Measurements from ENCODE around the gene JMJD8.

JMJD8 gene

DNA sequence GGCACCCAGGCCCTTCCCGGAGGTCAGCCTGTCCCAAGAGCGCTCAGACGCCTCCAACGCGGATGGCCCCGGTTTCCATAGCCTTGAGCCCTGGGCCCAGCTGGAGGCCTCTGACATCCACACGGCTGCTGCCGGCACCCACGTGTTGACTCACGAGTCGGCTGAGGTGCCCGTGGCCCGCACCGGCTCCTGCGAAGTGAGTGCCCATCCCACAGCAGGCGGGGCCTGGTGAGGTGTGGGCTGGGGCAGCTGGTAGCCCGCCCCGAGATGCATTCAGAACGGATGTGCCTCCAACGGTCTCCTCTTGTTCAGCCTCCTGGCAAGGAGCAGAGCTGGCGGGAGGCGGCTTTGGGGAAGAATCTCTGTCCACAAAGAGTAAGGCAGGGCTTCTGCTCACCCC lies 32.3 kb downstream of the JMJD8 start:
- H3K79me1 ChIP-seq (ENCODE audit: low read length), result no peaks in the 10 kb centered on the region
- no peaks in the 10 kb centered on the region for H3K27me3 ChIP-seq (ENCODE audit: insufficient read depth, low read length, poor library complexity)
- no peak overlapping the region for H3K4me3 ChIP-seq (ENCODE audit: low read length)
- no peak overlapping the region for H2BK5ac ChIP-seq (ENCODE audit: low read length)
- no peak for DNase-seq
- H3K4me2 ChIP-seq (ENCODE audit: low read length), result no peak overlapping the region
- H4K5ac ChIP-seq (ENCODE audit: low read length), result no peak overlapping the region
- no CpG with 5 or more reads among the region's 22 CpGs for WGBS (ENCODE audit: extremely low coverage, insufficient coverage, low lambda C conversion rate)
- H4K8ac ChIP-seq (ENCODE audit: low read depth, low read length), result no peak overlapping the region
- H3K18ac ChIP-seq (ENCODE audit: low read length), result no peak overlapping the region
- H3K4ac ChIP-seq (ENCODE audit: low read depth, low read length), result no peak overlapping the region
- no peak overlapping the region for H3K27ac ChIP-seq (ENCODE audit: low read depth, low read length)
- no peak overlapping the region for H3K56ac ChIP-seq (ENCODE audit: low read length)
- H2BK120ac ChIP-seq (ENCODE audit: low read depth, low read length), result no peak overlapping the region
- H2AK5ac ChIP-seq (ENCODE audit: low read length), result no peak overlapping the region
- no peaks in the 10 kb centered on the region for H3K4me1 ChIP-seq (ENCODE audit: control insufficient read depth, low read depth, low read length)
- no peak overlapping the region for H2BK15ac ChIP-seq (replicated peaks; ENCODE audit: low read depth)
- H3K9ac ChIP-seq (ENCODE audit: low read length), result no peak overlapping the region
- no peaks in the 10 kb centered on the region for H3K79me2 ChIP-seq (ENCODE audit: control insufficient read depth, insufficient read depth, low read length)
- no peak overlapping the region for H3K23ac ChIP-seq (ENCODE audit: low read length)
- H3K36me3 ChIP-seq (ENCODE audit: control insufficient read depth, insufficient read depth, low read length), result no peaks in the 10 kb centered on the region

DNA sequence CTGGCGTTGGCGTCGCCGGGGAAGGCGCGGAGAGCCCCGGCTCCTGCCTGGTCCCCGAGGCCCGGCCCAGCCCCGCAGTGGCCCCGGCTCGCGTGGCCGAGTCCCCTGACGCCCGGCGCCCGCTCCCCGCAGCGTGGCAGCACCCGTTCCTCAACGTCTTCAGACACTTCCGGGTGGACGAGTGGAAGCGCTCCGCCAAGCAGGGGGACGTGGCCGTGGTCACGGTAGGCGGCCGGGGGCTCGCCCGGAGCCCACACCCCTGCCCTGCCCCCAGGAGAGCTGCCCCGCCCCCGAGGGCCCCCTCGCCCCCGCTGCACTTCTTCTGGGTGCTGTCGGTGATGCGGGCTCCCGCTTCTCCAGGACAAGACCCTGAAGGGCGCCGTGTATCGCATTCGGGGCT lies 34.5 kb downstream of the JMJD8 start:
- Histone ChIP-seq H3K9ac (ENCODE audit: low read length) (peak overlapping the region; percentile 80), H2AK5ac (ENCODE audit: low read length) (no peak overlapping the region), H3K4me3 (ENCODE audit: low read length) (peak overlapping the region; percentile 43), H4K5ac (ENCODE audit: low read length) (no peak overlapping the region), H3K18ac (ENCODE audit: low read length) (peak overlapping the region; percentile 8), H2BK120ac (ENCODE audit: low read depth, low read length) (no peak overlapping the region), H3K79me1 (ENCODE audit: low read length) (no peaks in the 10 kb centered on the region), H3K4ac (ENCODE audit: low read depth, low read length) (peak overlapping the region; percentile 11), H4K8ac (ENCODE audit: low read depth, low read length) (peak overlapping the region; percentile 16), H2BK15ac (replicated peaks; ENCODE audit: low read depth) (no peak overlapping the region), H3K79me2 (ENCODE audit: control insufficient read depth, insufficient read depth, low read length) (no peaks in the 10 kb centered on the region), H3K27ac (ENCODE audit: low read depth, low read length) (no peak overlapping the region), H3K56ac (ENCODE audit: low read length) (peak overlapping the region; percentile 83), H3K36me3 (ENCODE audit: control insufficient read depth, insufficient read depth, low read length) (no peaks in the 10 kb centered on the region), H3K4me2 (ENCODE audit: low read length) (peak overlapping the region; percentile 67), H3K23ac (ENCODE audit: low read length) (no peak overlapping the region), H3K4me1 (ENCODE audit: control insufficient read depth, low read depth, low read length) (no peaks in the 10 kb centered on the region), H3K27me3 (ENCODE audit: insufficient read depth, low read length, poor library complexity) (no peaks in the 10 kb centered on the region), H2BK5ac (ENCODE audit: low read length) (no peak overlapping the region)
- DNase-seq, result no peak
- no CpG with 5 or more reads among the region's 44 CpGs for WGBS (ENCODE audit: extremely low coverage, insufficient coverage, low lambda C conversion rate)

DNA sequence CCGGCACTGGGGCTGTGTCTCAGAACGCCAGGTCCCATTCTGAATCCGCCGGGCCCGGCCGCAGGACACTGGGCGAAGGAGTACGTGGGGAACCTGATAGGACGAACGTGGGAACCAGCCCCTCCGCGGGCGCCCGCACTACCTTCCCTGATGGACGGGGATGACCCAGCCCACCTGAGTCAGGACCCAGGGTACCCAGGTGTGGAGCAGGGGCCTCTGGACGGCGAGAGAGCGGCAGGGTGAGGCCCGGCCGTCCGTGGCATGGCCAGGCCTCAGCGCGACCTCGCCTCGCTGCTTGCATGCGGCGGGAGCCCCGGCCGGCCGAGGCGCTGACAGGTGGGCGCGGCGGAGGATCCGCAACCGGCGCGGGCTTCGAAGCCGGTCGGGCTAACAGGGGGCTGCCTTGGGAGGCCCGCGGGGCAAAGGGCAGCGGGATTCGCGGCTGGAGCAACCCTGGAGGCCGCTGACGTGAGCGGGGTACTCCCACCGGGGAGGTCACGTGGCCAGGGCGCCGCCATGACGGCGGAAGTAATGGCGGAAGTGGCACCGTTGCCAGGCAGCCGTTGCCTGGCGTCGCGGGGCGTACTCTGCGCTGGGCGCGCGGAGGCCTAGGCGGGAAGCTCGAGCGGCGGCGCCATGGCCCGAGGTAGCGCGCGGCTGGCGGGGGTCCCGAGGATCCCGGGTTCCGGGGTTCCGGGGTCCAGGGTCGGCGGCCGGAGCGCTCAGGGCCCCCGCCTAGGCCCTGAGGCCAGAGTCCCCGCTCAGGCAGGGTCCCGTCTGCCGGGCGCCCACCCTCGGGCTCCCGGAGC lies 35.1 kb downstream of the JMJD8 start, which contains the start of gene WDR90:
WDR90 (plus strand) TSS at position 585 of the 809 bp plus-strand sequence; CDS start at position 637, 52 bp downstream.
- Histone ChIP-seq H4K8ac (ENCODE audit: low read depth, low read length) (peak within 1 kb of the TSS; percentile 16), H3K4ac (ENCODE audit: low read depth, low read length) (peak within 1 kb of the TSS; percentile 11), H3K23ac (ENCODE audit: low read length) (peak within 1 kb of the TSS; percentile 66), H3K36me3 (ENCODE audit: control insufficient read depth, insufficient read depth, low read length) (no peaks in the 10 kb centered on the region), H3K27ac (ENCODE audit: low read depth, low read length) (peak within 1 kb of the TSS; percentile 39), H3K18ac (ENCODE audit: low read length) (peak within 1 kb of the TSS; percentile 35), H3K79me2 (ENCODE audit: control insufficient read depth, insufficient read depth, low read length) (no peaks in the 10 kb centered on the region), H2BK120ac (ENCODE audit: low read depth, low read length) (no peak within 1 kb of the TSS), H2AK5ac (ENCODE audit: low read length) (peak within 1 kb of the TSS; percentile 43), H2BK15ac (replicated peaks; ENCODE audit: low read depth) (no peak within 1 kb of the TSS), H3K56ac (ENCODE audit: low read length) (peak within 1 kb of the TSS; percentile 93), H3K4me1 (ENCODE audit: control insufficient read depth, low read depth, low read length) (no peaks in the 10 kb centered on the region), H3K27me3 (ENCODE audit: insufficient read depth, low read length, poor library complexity) (no peaks in the 10 kb centered on the region), H3K9ac (ENCODE audit: low read length) (peak within 1 kb of the TSS; percentile 93), H4K5ac (ENCODE audit: low read length) (no peak within 1 kb of the TSS), H3K4me3 (ENCODE audit: low read length) (peak within 1 kb of the TSS; percentile 80), H2BK5ac (ENCODE audit: low read length) (no peak within 1 kb of the TSS), H3K4me2 (ENCODE audit: low read length) (peak within 1 kb of the TSS; percentile 93), H3K79me1 (ENCODE audit: low read length) (no peaks in the 10 kb centered on the region)
- WGBS (ENCODE audit: extremely low coverage, insufficient coverage, low lambda C conversion rate), result no CpG with 5 or more reads among the region's 91 CpGs
- peak; percentile 95 for DNase-seq

DNA sequence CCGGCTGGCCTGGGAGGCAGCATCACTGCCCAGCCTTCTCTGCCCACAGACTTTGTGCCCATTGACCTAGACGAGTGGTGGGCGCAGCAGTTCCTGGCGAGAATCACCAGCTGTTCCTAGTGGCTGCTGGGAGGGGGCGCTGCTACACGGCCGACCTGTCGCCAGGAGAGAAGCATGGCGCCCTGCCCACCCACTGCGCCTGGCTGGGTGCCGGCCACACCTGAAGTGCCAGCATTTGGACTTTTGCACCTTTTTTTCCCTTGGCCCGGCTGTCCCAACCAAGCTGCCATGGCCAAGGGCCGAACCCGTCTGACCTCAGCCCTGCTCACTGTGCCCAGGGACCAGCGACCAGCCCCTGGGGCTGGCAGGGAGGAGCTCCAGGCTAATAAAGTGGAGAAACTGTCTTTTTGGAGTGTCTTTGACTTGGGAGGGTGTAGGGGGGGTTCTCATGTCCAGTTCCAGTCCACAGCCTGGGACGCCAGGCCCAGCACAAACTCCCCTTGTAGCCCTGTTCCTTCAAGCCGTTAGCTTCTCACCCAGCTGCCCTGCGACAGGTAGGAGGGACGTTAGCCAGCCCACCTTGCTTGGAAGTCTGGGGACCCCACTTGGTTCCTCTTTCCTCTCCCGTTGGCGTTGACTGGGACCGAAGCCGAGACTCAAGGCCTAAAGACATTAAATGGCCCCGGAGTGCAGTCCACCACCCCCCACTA lies 35.9 kb downstream of the JMJD8 start:
- Histone ChIP-seq H3K27me3 (ENCODE audit: insufficient read depth, low read length, poor library complexity) (no peaks in the 10 kb centered on the region), H3K9ac (ENCODE audit: low read length) (peak overlapping the region; percentile 93), H3K56ac (ENCODE audit: low read length) (peak overlapping the region; percentile 93), H3K4me1 (ENCODE audit: control insufficient read depth, low read depth, low read length) (no peaks in the 10 kb centered on the region), H3K4me2 (ENCODE audit: low read length) (peak overlapping the region; percentile 93), H3K27ac (ENCODE audit: low read depth, low read length) (no peak overlapping the region), H3K4me3 (ENCODE audit: low read length) (peak overlapping the region; percentile 80), H3K79me2 (ENCODE audit: control insufficient read depth, insufficient read depth, low read length) (no peaks in the 10 kb centered on the region), H2BK15ac (replicated peaks; ENCODE audit: low read depth) (no peak overlapping the region), H3K79me1 (ENCODE audit: low read length) (no peaks in the 10 kb centered on the region), H3K4ac (ENCODE audit: low read depth, low read length) (no peak overlapping the region), H3K18ac (ENCODE audit: low read length) (no peak overlapping the region), H4K5ac (ENCODE audit: low read length) (no peak overlapping the region), H3K23ac (ENCODE audit: low read length) (no peak overlapping the region), H3K36me3 (ENCODE audit: control insufficient read depth, insufficient read depth, low read length) (no peaks in the 10 kb centered on the region), H2BK5ac (ENCODE audit: low read length) (no peak overlapping the region), H2AK5ac (ENCODE audit: low read length) (peak overlapping the region; percentile 43), H4K8ac (ENCODE audit: low read depth, low read length) (no peak overlapping the region), H2BK120ac (ENCODE audit: low read depth, low read length) (no peak overlapping the region)
- no peak for DNase-seq
- WGBS (ENCODE audit: extremely low coverage, insufficient coverage, low lambda C conversion rate), result no CpG with 5 or more reads among the region's 24 CpGs

DNA sequence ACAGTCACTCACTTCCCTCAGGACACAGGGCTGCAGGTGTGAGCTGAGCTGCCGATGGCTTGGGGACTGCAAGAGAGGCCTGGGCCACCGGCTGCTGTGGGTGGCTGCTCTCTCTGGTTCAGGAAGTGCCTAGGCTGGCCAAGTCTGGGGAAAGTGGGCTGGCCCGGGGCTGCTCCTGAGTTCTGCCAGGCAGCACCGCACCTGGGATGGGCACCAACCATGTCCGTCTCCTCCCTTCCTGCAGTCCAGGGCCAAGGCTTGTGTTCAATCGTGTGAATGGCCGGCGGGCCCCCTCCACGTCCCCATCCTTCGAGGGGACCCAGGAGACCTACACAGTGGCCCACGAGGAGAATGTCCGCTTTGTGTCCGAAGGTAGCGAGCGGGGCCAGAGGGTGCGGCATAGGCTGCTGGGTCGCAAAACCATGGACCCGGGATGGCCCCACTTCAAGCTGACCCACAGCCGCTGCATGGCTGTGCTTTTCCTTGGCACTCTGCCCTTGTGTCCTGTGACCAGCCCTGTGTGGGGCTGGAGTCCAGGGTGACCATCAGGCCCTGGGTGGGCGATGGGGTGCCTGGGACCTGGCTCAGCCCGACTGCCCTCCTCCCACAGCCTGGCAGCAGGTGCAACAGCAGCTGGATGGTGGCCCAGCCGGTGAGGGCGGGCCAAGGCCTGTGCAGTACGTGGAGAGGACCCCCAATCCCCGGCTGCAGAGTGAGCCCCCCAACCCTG lies 36.8 kb downstream of the JMJD8 start:
- no peak overlapping the region for H3K56ac ChIP-seq (ENCODE audit: low read length)
- no peak overlapping the region for H3K23ac ChIP-seq (ENCODE audit: low read length)
- H3K9ac ChIP-seq (ENCODE audit: low read length), result no peak overlapping the region
- no peak overlapping the region for H3K4ac ChIP-seq (ENCODE audit: low read depth, low read length)
- no peak overlapping the region for H3K18ac ChIP-seq (ENCODE audit: low read length)
- no peaks in the 10 kb centered on the region for H3K79me1 ChIP-seq (ENCODE audit: low read length)
- no peak overlapping the region for H4K5ac ChIP-seq (ENCODE audit: low read length)
- no peaks in the 10 kb centered on the region for H3K79me2 ChIP-seq (ENCODE audit: control insufficient read depth, insufficient read depth, low read length)
- no peaks in the 10 kb centered on the region for H3K36me3 ChIP-seq (ENCODE audit: control insufficient read depth, insufficient read depth, low read length)
- no peak overlapping the region for H3K27ac ChIP-seq (ENCODE audit: low read depth, low read length)
- no peak overlapping the region for H3K4me2 ChIP-seq (ENCODE audit: low read length)
- no peaks in the 10 kb centered on the region for H3K27me3 ChIP-seq (ENCODE audit: insufficient read depth, low read length, poor library complexity)
- H3K4me1 ChIP-seq (ENCODE audit: control insufficient read depth, low read depth, low read length), result no peaks in the 10 kb centered on the region
- H2AK5ac ChIP-seq (ENCODE audit: low read length), result no peak overlapping the region
- no CpG with 5 or more reads among the region's 25 CpGs for WGBS (ENCODE audit: extremely low coverage, insufficient coverage, low lambda C conversion rate)
- no peak for DNase-seq
- H3K4me3 ChIP-seq (ENCODE audit: low read length), result no peak overlapping the region
- H2BK15ac ChIP-seq (replicated peaks; ENCODE audit: low read depth), result no peak overlapping the region
- no peak overlapping the region for H2BK120ac ChIP-seq (ENCODE audit: low read depth, low read length)
- no peak overlapping the region for H2BK5ac ChIP-seq (ENCODE audit: low read length)
- H4K8ac ChIP-seq (ENCODE audit: low read depth, low read length), result no peak overlapping the region

Measured in mesendoderm (in vitro differentiated cells).